ENCODE measurements around the gene DPYSL3. TPM values are rescaled to one million over a fixed set of nuclear protein-coding genes. Genes with fewer than 3 reads are reported as not detected.
A peak's percentile ranks its signal among the peaks of the same experiment; 100 is the strongest.

DPYSL3 gene
- total RNA-seq, 1 experiment from 2014 or later = 8.9 TPM

GRCh38 chr5:147413266-147413665 is 96.6 kb downstream of the DPYSL3 start:
- H3K27ac Mint-ChIP-seq (ENCODE audit: low read depth, unreplicated experiment) = peak overlapping the region; percentile 3
- ChIA-PET POLR2A (interaction anchor here (1.1 kb wide), 1 partner anchor 9 kb away, joined by 3 read pairs; no protein-coding TSS in a partner anchor), CTCF (interaction anchor here (0.6 to 1.0 kb wide), 3 partner anchors 9 to 879 kb away, joined by 3 to 5 read pairs (median 3); no protein-coding TSS in a partner anchor)
- no peaks in the 10 kb centered on the region for H3K36me3 Mint-ChIP-seq (ENCODE audit: insufficient read depth, unreplicated experiment)
- no peaks in the 10 kb centered on the region for H3K27me3 Mint-ChIP-seq (ENCODE audit: insufficient read depth, unreplicated experiment)
- DNase-seq (ENCODE audit: unreplicated experiment) = no peak
- no peak overlapping the region for H3K4me3 Mint-ChIP-seq (ENCODE audit: unreplicated experiment)
- intact Hi-C loops (cut with micrococcal nuclease) = no loop called here
- no peaks in the 10 kb centered on the region for H3K9me3 Mint-ChIP-seq (ENCODE audit: unreplicated experiment)
- BruUV-seq (replicated peaks) = no TSS peak
- H3K4me1 Mint-ChIP-seq (ENCODE audit: insufficient read depth, unreplicated experiment) = no peaks in the 10 kb centered on the region
- TF ChIP-seq, protein P1, sequence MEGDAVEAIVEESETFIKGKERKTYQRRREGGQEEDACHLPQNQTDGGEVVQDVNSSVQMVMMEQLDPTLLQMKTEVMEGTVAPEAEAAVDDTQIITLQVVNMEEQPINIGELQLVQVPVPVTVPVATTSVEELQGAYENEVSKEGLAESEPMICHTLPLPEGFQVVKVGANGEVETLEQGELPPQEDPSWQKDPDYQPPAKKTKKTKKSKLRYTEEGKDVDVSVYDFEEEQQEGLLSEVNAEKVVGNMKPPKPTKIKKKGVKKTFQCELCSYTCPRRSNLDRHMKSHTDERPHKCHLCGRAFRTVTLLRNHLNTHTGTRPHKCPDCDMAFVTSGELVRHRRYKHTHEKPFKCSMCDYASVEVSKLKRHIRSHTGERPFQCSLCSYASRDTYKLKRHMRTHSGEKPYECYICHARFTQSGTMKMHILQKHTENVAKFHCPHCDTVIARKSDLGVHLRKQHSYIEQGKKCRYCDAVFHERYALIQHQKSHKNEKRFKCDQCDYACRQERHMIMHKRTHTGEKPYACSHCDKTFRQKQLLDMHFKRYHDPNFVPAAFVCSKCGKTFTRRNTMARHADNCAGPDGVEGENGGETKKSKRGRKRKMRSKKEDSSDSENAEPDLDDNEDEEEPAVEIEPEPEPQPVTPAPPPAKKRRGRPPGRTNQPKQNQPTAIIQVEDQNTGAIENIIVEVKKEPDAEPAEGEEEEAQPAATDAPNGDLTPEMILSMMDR (IDR thresholded peaks at IDR 0.05; ENCODE audit: unreplicated experiment) = no peak

- ChIA-PET CTCF (interaction anchor here (0.6 to 2.7 kb wide), 5 partner anchors 9 to 880 kb away, joined by 3 to 8 read pairs (median 4); no protein-coding TSS in a partner anchor), POLR2A (interaction anchor here (1.1 to 1.4 kb wide), 2 partner anchors 8 to 13 kb away, joined by 3 read pairs; no protein-coding TSS in a partner anchor)
- H3K9me3 Mint-ChIP-seq (ENCODE audit: unreplicated experiment) = no peaks in the 10 kb centered on the region
- H3K36me3 Mint-ChIP-seq (ENCODE audit: insufficient read depth, unreplicated experiment) = no peaks in the 10 kb centered on the region
- H3K27ac Mint-ChIP-seq (ENCODE audit: low read depth, unreplicated experiment) = no peak overlapping the region
- BruUV-seq (replicated peaks) = no TSS peak
- no peak overlapping the region for H3K4me3 Mint-ChIP-seq (ENCODE audit: unreplicated experiment)
- no peaks in the 10 kb centered on the region for H3K27me3 Mint-ChIP-seq (ENCODE audit: insufficient read depth, unreplicated experiment)
- DNase-seq (ENCODE audit: unreplicated experiment) = no peak
- TF ChIP-seq, protein P1 (IDR thresholded peaks at IDR 0.05; ENCODE audit: unreplicated experiment) = no peak
- no peaks in the 10 kb centered on the region for H3K4me1 Mint-ChIP-seq (ENCODE audit: insufficient read depth, unreplicated experiment)
- intact Hi-C loops (cut with micrococcal nuclease) = no loop called here
Measured at GRCh38 chr5:147412561-147412960, 97.3 kb downstream of the DPYSL3 start.

DNA sequence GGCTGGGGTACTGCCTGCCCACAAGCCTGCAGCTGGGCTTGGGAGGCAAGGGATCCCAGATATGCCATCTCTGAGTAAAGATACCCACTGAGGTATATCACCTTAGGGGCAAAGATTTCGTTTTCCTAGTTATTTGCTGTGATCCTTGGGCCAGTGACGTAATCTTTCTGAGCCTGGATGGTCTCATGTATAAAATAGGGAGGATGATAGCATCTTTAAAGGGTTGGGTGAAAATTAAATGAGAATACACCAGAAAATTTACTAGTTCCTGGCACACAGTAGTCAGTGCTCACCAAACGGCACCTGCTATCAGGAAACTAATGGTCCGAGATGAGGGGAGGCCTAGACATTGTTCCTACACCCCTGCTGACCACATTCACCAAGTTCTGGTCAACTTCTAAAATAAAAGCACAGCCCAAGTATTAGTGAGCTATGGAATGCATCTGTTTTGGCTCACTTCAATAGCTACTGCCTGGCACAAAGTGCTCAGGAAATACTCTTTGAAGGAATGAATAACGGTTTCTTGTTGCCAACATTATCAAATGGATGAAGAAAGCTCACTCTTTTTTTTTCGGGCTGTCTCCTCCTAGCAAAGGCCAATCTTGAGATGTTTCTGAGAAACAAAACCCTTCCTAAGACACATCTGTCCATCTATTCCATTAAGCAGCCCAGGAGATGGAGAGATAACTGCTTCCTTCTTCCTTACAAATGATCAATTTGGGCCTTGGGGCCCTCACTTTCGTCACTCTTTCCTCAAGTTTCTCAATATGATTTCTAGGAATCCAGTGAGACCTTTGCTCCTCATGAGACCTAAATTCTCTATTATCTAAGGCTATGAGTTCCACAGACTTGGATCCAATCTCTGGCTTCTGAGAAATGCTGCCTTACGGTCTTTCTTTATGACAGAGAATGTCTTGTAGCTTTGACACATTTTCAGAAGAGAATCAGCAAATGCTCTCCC is 98.2 kb downstream of the DPYSL3 start:
- ChIA-PET POLR2A (interaction anchor here (0.6 to 1.4 kb wide), 3 partner anchors 7 to 434 kb away, joined by 3 read pairs; no protein-coding TSS in a partner anchor), CTCF (interaction anchor here (0.6 to 2.7 kb wide), 4 partner anchors 9 to 879 kb away, joined by 3 to 8 read pairs (median 4); no protein-coding TSS in a partner anchor)
- no peaks in the 10 kb centered on the region for H3K9me3 Mint-ChIP-seq (ENCODE audit: unreplicated experiment)
- intact Hi-C loops (cut with micrococcal nuclease) = no loop called here
- H3K27me3 Mint-ChIP-seq (ENCODE audit: insufficient read depth, unreplicated experiment) = no peaks in the 10 kb centered on the region
- no peak overlapping the region for H3K4me3 Mint-ChIP-seq (ENCODE audit: unreplicated experiment)
- H3K27ac Mint-ChIP-seq (ENCODE audit: low read depth, unreplicated experiment) = no peak overlapping the region
- no TSS peak for BruUV-seq (replicated peaks)
- no peaks in the 10 kb centered on the region for H3K4me1 Mint-ChIP-seq (ENCODE audit: insufficient read depth, unreplicated experiment)
- TF ChIP-seq, protein P1 (IDR thresholded peaks at IDR 0.05; ENCODE audit: unreplicated experiment) = no peak
- H3K36me3 Mint-ChIP-seq (ENCODE audit: insufficient read depth, unreplicated experiment) = no peaks in the 10 kb centered on the region
- no peak for DNase-seq (ENCODE audit: unreplicated experiment)
